GM12891 (cell line): ENCODE measurements around the gene CLEC18B.
"Not testable (repeated sequence)": the region's sequence is repeated elsewhere in the genome, so short reads cannot be mapped to it uniquely, and the experiment has no call there.

ENCODE experiments used
- PAX5 ChIP-seq: IDR thresholded peaks from 2 replicates; pipeline ENCODE4 v1.6.1; 2011; ENCODE audit warnings: low read length, moderate library complexity, mild to moderate bottlenecking; ENCODE audit not compliant: insufficient read depth, severe bottlenecking
- POLR2A ChIP-seq: IDR thresholded peaks from 2 replicates; pipeline ENCODE4 v1.6.1; 2011; ENCODE audit warnings: low read depth, low read length, control low read depth
- POLR2AphosphoS5 ChIP-seq: IDR thresholded peaks from 2 replicates; pipeline ENCODE4 v1.6.1; 2011; ENCODE audit warnings: low read depth, low read length, control low read depth
- POU2F2 ChIP-seq: IDR thresholded peaks from 2 replicates; pipeline ENCODE4 v1.6.1; 2011; ENCODE audit warnings: low read depth, mild to moderate bottlenecking, control low read depth, low read length, moderate library complexity
- SPI1 ChIP-seq: IDR thresholded peaks from 2 replicates; pipeline ENCODE4 v1.6.1; 2011; ENCODE audit warnings: low read depth, low read length, control low read depth
- TAF1 ChIP-seq: IDR thresholded peaks from 2 replicates; pipeline ENCODE4 v1.6.1; 2011; ENCODE audit warnings: low read depth, low read length, control low read depth

DNA sequence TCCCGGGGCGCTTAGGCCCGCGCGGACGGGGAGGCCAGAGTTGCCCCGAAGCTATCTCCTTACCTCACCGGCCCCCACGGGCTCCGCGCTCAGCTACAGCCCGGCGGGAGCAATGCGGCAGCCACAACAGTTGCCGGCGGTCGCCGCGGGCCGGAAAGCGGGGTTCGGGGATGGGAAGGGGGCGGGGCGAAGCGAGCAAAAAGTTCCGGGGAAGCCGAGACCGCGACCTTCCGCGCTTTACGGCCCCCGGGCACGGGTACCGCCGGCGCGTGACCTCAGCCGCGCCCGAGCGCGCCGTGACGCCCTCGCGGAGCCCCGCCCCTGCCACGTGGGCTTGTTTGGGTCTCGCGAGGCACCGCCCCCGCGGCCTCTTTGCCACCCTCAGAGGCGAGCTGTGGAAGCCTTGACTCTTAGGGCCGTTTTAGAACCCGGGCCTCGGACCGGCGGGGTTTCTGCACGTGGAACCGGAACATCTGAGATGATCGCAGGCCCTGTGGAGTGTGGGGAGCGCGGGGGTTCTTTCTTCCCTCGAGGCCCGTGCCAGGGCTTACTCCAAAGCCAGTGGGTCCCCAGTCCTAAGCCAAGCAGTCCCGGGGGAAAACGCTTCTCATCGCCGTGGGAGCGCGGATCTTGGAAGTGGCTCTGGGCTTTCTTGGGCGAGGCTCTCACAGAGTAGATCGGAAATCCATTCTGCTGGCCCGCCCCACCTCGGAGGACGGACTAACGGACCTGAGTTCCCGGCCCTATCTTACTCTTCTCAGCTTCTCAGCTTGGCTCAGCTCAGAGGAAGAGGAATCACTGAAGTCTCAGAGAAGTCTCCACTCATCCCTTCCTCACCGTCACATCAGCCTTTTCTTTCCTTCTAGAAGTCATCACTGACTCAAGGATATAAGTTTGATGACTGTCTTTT lies 53.0 kb downstream of the CLEC18B start:
- TF ChIP-seq POLR2A, TAF1, PAX5, POU2F2, SPI1: not testable (repeated sequence)
- TF ChIP-seq POLR2AphosphoS5, result peak; percentile 46; the same call in 1 of the 2 replicates
